Subcutaneous abdominal adipose tissue (tissue), 5 donors: ENCODE results near the gene RAB26.
A peak's percentile ranks its signal among the peaks of the same experiment; 100 is the strongest.

Experiments used
- H3K27ac ChIP-seq: one replicate; pipeline ENCODE4 v1.7.0; 2013; ENCODE audit warnings: low read depth, mild to moderate bottlenecking, inconsistent platforms, low read length, moderate library complexity
- H3K27me3 ChIP-seq, 5 donors: one replicate each; pipeline ENCODE4 v1.7.0; 2013; ENCODE audit warnings: low read length in 5 of 5, inconsistent platforms in 1 of 5; ENCODE audit not compliant: control insufficient read depth in 5 of 5, insufficient read depth in 4 of 5
- H3K36me3 ChIP-seq, 5 donors: one replicate each; pipeline ENCODE4 v1.7.0; 2013; ENCODE audit warnings: low read length in 5 of 5; ENCODE audit not compliant: control insufficient read depth in 5 of 5, insufficient read depth in 5 of 5
- H3K4me1 ChIP-seq, 5 donors: one replicate each; pipeline ENCODE4 v1.7.0; 2013; ENCODE audit warnings: low read length in 5 of 5, mild to moderate bottlenecking in 3 of 5, moderate library complexity in 1 of 5; ENCODE audit not compliant: control insufficient read depth in 5 of 5, insufficient read depth in 5 of 5
- H3K4me3 ChIP-seq, 5 donors: one replicate each; pipeline ENCODE4 v1.7.0; 2013; ENCODE audit warnings: low read length in 5 of 5, low read depth in 1 of 5
- H3K9ac ChIP-seq, 5 donors: one replicate each; pipeline ENCODE4 v1.7.0; 2013; ENCODE audit warnings: low read length in 5 of 5, mild to moderate bottlenecking in 4 of 5, moderate library complexity in 3 of 5
- H3K9me3 ChIP-seq, 5 donors: one replicate each; pipeline ENCODE4 v1.7.0; 2013; ENCODE audit warnings: low read length in 5 of 5; ENCODE audit not compliant: control insufficient read depth in 5 of 5
- donor health status: healthy.
- donor health status: healthy.
- donor health status: healthy.
- donor health status: healthy.
- donor health status: healthy.

RAB26 gene

GRCh38 chr16:2142942-2143877 lies 5.2 kb upstream of the RAB26 start:
- Histone ChIP-seq H3K9me3 (no peaks in the 10 kb centered on the region), H3K9ac (no peak overlapping the region)

GRCh38 chr16:2143878-2144485 lies 4.4 kb upstream of the RAB26 start:
- H3K36me3 ChIP-seq: no peaks in the 10 kb centered on the region
- no peaks in the 10 kb centered on the region for H3K27me3 ChIP-seq
- H3K9ac ChIP-seq: no peak overlapping the region
- no peak overlapping the region for H3K27ac ChIP-seq
- no peak overlapping the region for H3K4me3 ChIP-seq
- H3K9me3 ChIP-seq: no peaks in the 10 kb centered on the region
- H3K4me1 ChIP-seq: peaks cover 3 to 12% (median 11%) of the 10 kb centered on the region in 5 donors

More at GRCh38 chr16:2142942-2143877, 5.2 kb upstream of the RAB26 start:
- Histone ChIP-seq H3K36me3 (no peaks in the 10 kb centered on the region), H3K27me3 (no peaks in the 10 kb centered on the region), H3K4me3 (no peak overlapping the region), H3K27ac (no peak overlapping the region), H3K4me1 (peaks cover 3 to 7% (median 5%) of the 10 kb centered on the region in 5 donors)

GRCh38 chr16:2145843-2146242 lies 2.6 kb upstream of the RAB26 start:
- no peak overlapping the region for H3K27ac ChIP-seq
- H3K9ac ChIP-seq: no peak overlapping the region
- H3K4me3 ChIP-seq: no peak overlapping the region
- no peaks in the 10 kb centered on the region for H3K9me3 ChIP-seq
- peaks cover 0 to 30% (median 26%) of the 10 kb centered on the region in 5 donors for H3K4me1 ChIP-seq
- no peaks in the 10 kb centered on the region for H3K36me3 ChIP-seq
- no peaks in the 10 kb centered on the region for H3K27me3 ChIP-seq

GRCh38 chr16:2147378-2147777 lies 1.0 kb upstream of the RAB26 start:
- Histone ChIP-seq H3K27me3 (no peaks in the 10 kb centered on the region), H3K27ac (no peak overlapping the region), H3K36me3 (peaks cover 0 to 13% (median 5%) of the 10 kb centered on the region in 5 donors), H3K9me3 (no peaks in the 10 kb centered on the region), H3K4me3 (no peak overlapping the region), H3K9ac (no peak overlapping the region), H3K4me1 (peaks cover 2 to 45% (median 37%) of the 10 kb centered on the region in 5 donors)

- peak overlapping the region in 1 of 5 donors; percentile 35 for H3K9ac ChIP-seq
These were observed 547 bp downstream of the RAB26 start for GRCh38 chr16:2148714-2149629.

GRCh38 chr16:2149630-2150417 lies 1.4 kb downstream of the RAB26 start:
- Histone ChIP-seq H3K27me3 (no peaks in the 10 kb centered on the region), H3K27ac (no peak overlapping the region), H3K4me1 (peaks cover 7 to 70% (median 62%) of the 10 kb centered on the region in 5 donors), H3K36me3 (peaks cover 0 to 13% (median 5%) of the 10 kb centered on the region in 5 donors), H3K9me3 (no peaks in the 10 kb centered on the region), H3K9ac (peak overlapping the region in 1 of 5 donors; percentile 30), H3K4me3 (no peak overlapping the region)

More at GRCh38 chr16:2148714-2149629, 547 bp downstream of the RAB26 start:
- Histone ChIP-seq H3K4me1 (peaks cover 5 to 61% (median 53%) of the 10 kb centered on the region in 5 donors), H3K27ac (no peak overlapping the region), H3K9me3 (no peaks in the 10 kb centered on the region), H3K27me3 (no peaks in the 10 kb centered on the region), H3K4me3 (peak overlapping the region in 3 of 5 donors; percentile 38 to 61 (median 48)), H3K36me3 (peaks cover 0 to 13% (median 5%) of the 10 kb centered on the region in 5 donors)

- no peak overlapping the region for H3K27ac ChIP-seq
These were observed 2.2 kb downstream of the RAB26 start for GRCh38 chr16:2150418-2151187.

GRCh38 chr16:2151188-2152091 lies 3.0 kb downstream of the RAB26 start:
- Histone ChIP-seq H3K36me3 (peaks cover 0 to 13% (median 5%) of the 10 kb centered on the region in 5 donors), H3K4me1 (peaks cover 7 to 79% (median 69%) of the 10 kb centered on the region in 5 donors), H3K9ac (peak overlapping the region in 1 of 5 donors; percentile 52), H3K27ac (no peak overlapping the region), H3K4me3 (no peak overlapping the region), H3K27me3 (no peaks in the 10 kb centered on the region), H3K9me3 (no peaks in the 10 kb centered on the region)

More at GRCh38 chr16:2150418-2151187, 2.2 kb downstream of the RAB26 start:
- Histone ChIP-seq H3K9me3 (no peaks in the 10 kb centered on the region), H3K36me3 (peaks cover 0 to 13% (median 5%) of the 10 kb centered on the region in 5 donors), H3K9ac (no peak overlapping the region), H3K27me3 (no peaks in the 10 kb centered on the region), H3K4me3 (no peak overlapping the region), H3K4me1 (peaks cover 7 to 74% (median 64%) of the 10 kb centered on the region in 5 donors)
